GM10248 (cell line): ENCODE results near the gene FGD2.

Experiments
- CTCF ChIA-PET: fragments of 300-600 bp; sonication (Branson Sonifier 250); formaldehyde crosslinking; extraction: SDS; loops from one replicate; lab custom pipeline; 2021; ENCODE audit warnings: antibody characterized with exemption; lab: Yijun Ruan, JAX
- POLR2A ChIA-PET: fragments of 350-650 bp; sonication (Branson Sonifier 250); formaldehyde crosslinking; extraction: SDS; loops from one replicate; lab custom pipeline; 2020; ENCODE audit warnings: antibody characterized with exemption; lab: Yijun Ruan, JAX
- DNase-seq: peaks from one replicate; pipeline ENCODE4 v3.0.0; 2012; ENCODE audit errors: extremely low spot score
- CTCF ChIP-seq: IDR thresholded peaks from 2 replicates; pipeline ENCODE4 v1.5.1; 2012; ENCODE audit warnings: mild to moderate bottlenecking, low read depth; ENCODE audit errors: extremely low read depth, missing control alignments, control extremely low read depth

The FGD2 gene

GRCh38 chr6:37020812-37021211 lies 15.4 kb downstream of the FGD2 start:
- CTCF ChIA-PET: interaction anchor here (0.9 to 26.1 kb wide), 14 partner anchors 12 to 294 kb away, joined by 3 to 774 read pairs (median 10); partner anchors contain the start of genes C6orf89, FGD2 and PIM1
- no peak for TF ChIP-seq CTCF
- DNase-seq: no peak
- POLR2A ChIA-PET: interaction anchor here (0.6 kb wide), 1 partner anchor 150 kb away, joined by 3 read pairs; no protein-coding TSS in a partner anchor

GRCh38 chr6:37021356-37022129 lies 16.1 kb downstream of the FGD2 start:
- peak; percentile 51 for TF ChIP-seq CTCF
- POLR2A ChIA-PET: interaction anchor here (0.6 kb wide), 1 partner anchor 149 kb away, joined by 3 read pairs; no protein-coding TSS in a partner anchor
- DNase-seq: no peak
- CTCF ChIA-PET: interaction anchor here (0.7 to 26.1 kb wide), 19 partner anchors 11 to 252 kb away, joined by 3 to 774 read pairs (median 4); partner anchors contain the start of genes C6orf89 and PIM1

GRCh38 chr6:37022135-37022863 lies 16.8 kb downstream of the FGD2 start:
- POLR2A ChIA-PET: interaction anchor here (0.6 kb wide), 1 partner anchor 154 kb away, joined by 3 read pairs; no protein-coding TSS in a partner anchor
- no peak for TF ChIP-seq CTCF
- no peak for DNase-seq
- CTCF ChIA-PET: interaction anchor here (0.7 to 26.1 kb wide), 18 partner anchors 10 to 253 kb away, joined by 3 to 774 read pairs (median 4); partner anchors contain the start of genes C6orf89 and PIM1

GRCh38 chr6:37024656-37025337 lies 19.3 kb downstream of the FGD2 start:
- no peak for TF ChIP-seq CTCF
- ChIA-PET POLR2A (no interaction called here), CTCF (interaction anchor here (1.2 to 26.1 kb wide), 7 partner anchors 8 to 259 kb away, joined by 5 to 774 read pairs (median 101); partner anchors contain the start of gene PIM1)
- DNase-seq: no peak

- POLR2A ChIA-PET: no interaction called here
- TF ChIP-seq CTCF: no peak
- DNase-seq: no peak
- CTCF ChIA-PET: interaction anchor here (1.0 to 26.1 kb wide), 10 partner anchors 5 to 260 kb away, joined by 3 to 774 read pairs (median 53); partner anchors contain the start of gene PIM1
Measured at GRCh38 chr6:37025621-37026466, 20.4 kb downstream of the FGD2 start.
